Coronary artery (tissue), 2 donors: ENCODE measurements around the gene TFAP2C.

Source experiments
- DNase-seq: peaks from one replicate; pipeline ENCODE4 v3.0.0-alpha.2; 2017; ENCODE audit warnings: low spot score
- H3K27ac ChIP-seq, 2 donors: fragments of 200-600 bp; sonication (generic); one replicate each; pipeline ENCODE4 v1.5.1; 2016 to 2019
- H3K4me3 ChIP-seq: fragments of 200-600 bp; sonication (generic); 2 replicates; pipeline ENCODE4 v1.5.1; 2016; ENCODE audit warnings: mild to moderate bottlenecking, moderate library complexity
- CTCF ChIP-seq: fragments of 200-600 bp; sonication (generic); IDR thresholded peaks from one replicate; pipeline ENCODE4 v1.5.1; 2019; ENCODE audit warnings: antibody characterized with exemption

The TFAP2C gene

GRCh38 chr20:56628873-56629463 is at the start of gene TFAP2C:
TSS of gene TFAP2C (plus strand) at chr20:56629306. CDS start at chr20:56629545, 239 bp downstream.
- TF ChIP-seq CTCF, result no peak
- Histone ChIP-seq H3K27ac (peak within 1 kb of the TSS in 1 of 2 donors; percentile 59), H3K4me3 (peak within 1 kb of the TSS; percentile 71)
- no peak for DNase-seq

- no peak for DNase-seq
- Histone ChIP-seq H3K27ac (no peak overlapping the region), H3K4me3 (no peak overlapping the region)
- TF ChIP-seq CTCF, result no peak
These were observed 48.9 kb upstream of the TFAP2C start for GRCh38 chr20:56580226-56580625.

- no peak for TF ChIP-seq CTCF
- DNase-seq, result no peak
- Histone ChIP-seq H3K27ac (no peak overlapping the region), H3K4me3 (no peak overlapping the region)
These were observed 47.4 kb upstream of the TFAP2C start for GRCh38 chr20:56581701-56582100.

GRCh38 chr20:56582542-56582941 is 46.6 kb upstream of the TFAP2C start:
- DNase-seq, result no peak
- no peak overlapping the region for H3K4me3 ChIP-seq
- H3K27ac ChIP-seq, result no peak overlapping the region
- no peak for TF ChIP-seq CTCF

GRCh38 chr20:56584916-56585315 is 44.2 kb upstream of the TFAP2C start:
- no peak for TF ChIP-seq CTCF
- DNase-seq, result no peak
- no peak overlapping the region for H3K4me3 ChIP-seq
- no peak overlapping the region for H3K27ac ChIP-seq

- TF ChIP-seq CTCF, result no peak
- DNase-seq, result no peak
- H3K27ac ChIP-seq, result no peak overlapping the region
- H3K4me3 ChIP-seq, result no peak overlapping the region
These were observed 41.6 kb upstream of the TFAP2C start for GRCh38 chr20:56587307-56588041.

GRCh38 chr20:56588996-56589395 is 40.1 kb upstream of the TFAP2C start:
- DNase-seq, result no peak
- TF ChIP-seq CTCF, result no peak
- H3K4me3 ChIP-seq, result no peak overlapping the region
- no peak overlapping the region for H3K27ac ChIP-seq
